ENCODE results near the gene PLEKHM3.

PLEKHM3 gene

DNA sequence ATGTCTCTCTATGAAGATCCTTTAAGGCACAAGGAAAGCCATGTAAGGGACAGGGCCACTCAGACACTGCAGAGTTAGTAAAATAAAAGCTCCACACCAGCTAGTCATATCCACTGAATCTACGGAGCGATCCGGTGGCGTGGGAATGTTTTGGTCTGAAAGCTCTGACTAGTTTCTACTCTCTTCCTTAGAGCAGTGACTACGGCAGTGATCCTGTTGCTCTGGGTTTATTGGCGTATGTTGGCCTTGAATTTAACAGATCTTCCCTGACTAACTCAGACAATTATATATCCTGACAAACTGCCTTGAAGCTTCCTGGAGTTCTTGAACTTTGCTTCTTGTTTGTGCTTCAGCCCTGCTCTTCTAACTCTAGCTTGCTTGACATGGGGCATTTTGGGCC, 140.3 kb downstream of the PLEKHM3 start:
- DNase-seq (ENCODE audit: low spot score): no peak

DNA sequence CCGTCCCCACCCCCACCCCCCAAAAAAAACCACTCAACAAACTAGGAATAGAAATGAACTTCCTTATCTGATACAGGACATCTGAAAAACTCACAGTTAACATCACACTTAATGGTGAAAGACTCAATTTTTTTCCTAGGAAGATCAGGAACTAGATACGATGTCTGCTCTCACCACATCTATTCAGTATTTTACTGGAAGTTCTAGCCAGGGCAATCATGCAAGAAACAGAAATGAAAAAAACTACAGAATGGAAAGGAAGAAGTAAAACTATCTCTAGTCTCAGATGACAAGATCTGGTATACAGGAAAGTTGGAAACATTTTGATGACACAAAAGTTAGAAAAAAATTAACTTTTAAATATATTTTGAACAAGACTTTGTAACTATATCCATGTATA, 141.2 kb downstream of the PLEKHM3 start:
- no peak for DNase-seq (ENCODE audit: low spot score)

DNA sequence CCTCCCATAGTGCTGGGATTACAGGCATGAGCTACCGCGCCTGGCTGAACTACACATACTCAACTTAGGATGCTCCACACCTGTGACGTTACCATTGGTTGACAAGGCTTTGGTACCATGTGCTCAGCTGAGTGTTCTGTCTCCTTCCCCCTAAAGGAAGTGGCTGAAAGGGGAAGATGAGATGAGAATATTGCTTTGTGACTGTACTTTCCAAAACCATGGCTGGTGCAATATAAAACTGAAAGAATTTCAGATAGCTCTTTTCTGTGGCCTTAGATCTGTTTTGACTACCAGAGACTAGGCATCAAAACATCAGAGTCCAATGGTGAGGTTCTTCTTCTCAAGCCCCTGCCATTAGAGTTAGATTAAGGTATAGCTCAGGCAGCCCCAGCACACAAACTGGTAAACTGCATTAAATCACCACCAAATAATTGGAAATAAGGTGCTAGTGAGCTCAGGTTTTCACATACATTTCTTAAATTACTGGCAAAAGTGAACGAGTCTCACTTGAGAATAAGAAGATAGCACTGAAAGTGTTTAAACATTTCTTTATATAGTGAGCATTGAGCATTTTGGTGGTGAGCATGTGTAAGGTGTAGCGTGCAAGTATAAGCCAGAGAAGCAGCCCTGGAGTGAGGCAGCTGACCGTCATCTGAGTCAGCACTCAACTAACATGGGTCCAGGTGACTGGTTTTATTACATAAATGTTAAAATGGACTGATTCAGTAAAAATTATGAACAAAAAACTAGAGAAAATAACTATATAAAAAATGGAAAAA, 142.1 kb downstream of the PLEKHM3 start:
- no peak for DNase-seq (ENCODE audit: low spot score)

DNA sequence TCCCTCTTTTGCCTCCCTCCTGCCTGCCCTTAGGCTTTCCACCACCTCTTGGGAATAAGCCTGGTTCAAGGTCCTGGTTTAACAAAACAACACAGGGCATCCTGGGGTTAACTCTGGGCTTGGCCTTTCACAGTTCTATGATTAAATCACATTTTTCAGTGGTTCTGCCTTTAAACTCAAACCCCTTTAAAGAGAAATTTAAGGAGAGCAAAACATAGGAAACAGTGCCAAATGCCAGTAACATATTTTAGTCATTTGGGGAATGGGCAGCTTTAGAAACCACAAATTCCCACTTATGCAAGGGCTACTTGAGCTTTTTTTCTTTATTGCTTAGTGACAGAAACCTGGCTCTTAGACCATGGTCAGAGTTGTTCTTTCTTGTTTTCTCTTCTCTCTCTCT, 143.4 kb downstream of the PLEKHM3 start:
- no peak for DNase-seq (ENCODE audit: low spot score)

DNA sequence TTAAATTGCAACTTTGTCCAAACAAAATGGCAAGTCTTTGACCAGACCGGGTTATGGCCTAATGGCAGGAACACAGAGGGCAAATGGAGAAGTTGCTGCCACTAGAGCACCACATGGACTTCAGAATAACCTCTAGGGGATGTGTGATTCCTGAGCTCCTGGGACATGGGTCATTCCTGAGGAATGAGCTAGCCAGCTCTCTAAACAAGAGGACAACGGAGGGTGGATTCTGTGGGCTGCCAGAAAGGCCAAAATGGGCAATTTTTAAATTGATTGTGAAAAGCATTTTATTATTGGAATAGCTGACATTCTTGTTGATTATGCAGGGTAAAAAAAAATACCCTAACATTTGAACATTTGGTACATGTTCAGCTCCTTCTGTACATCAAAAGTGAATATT, 145.8 kb downstream of the PLEKHM3 start:
- DNase-seq (ENCODE audit: low spot score): no peak

DNA sequence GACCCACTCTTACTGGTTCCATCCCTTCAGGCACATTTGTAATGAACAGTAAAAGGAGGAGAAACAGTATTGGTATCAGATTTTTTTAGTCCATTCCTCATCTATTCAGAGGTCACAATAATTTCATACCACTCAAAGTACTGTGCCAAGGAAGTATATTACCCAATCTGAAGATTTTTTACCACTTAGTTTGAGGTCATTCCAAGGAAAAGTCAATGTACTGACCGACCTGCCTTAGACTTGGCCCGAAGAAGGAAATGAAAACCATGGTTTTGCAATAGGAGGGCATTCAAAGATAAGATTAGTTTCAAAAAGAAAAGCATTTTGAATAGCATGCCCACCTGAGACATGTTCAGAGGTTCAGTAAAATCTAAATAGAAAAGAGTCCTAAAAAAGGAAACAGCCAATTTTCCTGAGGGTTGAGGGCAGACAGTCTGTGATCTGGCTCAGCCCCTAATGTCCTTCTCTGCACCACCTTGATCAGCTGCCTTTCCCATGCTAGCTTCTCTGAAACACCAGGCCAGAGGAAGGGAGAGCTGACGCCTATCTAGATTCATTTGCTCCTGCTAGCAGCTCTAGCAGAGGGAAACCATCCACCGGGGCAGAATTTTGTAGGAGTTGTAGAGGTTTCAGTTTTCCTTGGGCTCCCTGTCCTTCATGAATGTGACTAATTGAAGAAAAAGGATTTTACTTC, 148.3 kb downstream of the PLEKHM3 start:
- no peak for DNase-seq (ENCODE audit: low spot score)

DNA sequence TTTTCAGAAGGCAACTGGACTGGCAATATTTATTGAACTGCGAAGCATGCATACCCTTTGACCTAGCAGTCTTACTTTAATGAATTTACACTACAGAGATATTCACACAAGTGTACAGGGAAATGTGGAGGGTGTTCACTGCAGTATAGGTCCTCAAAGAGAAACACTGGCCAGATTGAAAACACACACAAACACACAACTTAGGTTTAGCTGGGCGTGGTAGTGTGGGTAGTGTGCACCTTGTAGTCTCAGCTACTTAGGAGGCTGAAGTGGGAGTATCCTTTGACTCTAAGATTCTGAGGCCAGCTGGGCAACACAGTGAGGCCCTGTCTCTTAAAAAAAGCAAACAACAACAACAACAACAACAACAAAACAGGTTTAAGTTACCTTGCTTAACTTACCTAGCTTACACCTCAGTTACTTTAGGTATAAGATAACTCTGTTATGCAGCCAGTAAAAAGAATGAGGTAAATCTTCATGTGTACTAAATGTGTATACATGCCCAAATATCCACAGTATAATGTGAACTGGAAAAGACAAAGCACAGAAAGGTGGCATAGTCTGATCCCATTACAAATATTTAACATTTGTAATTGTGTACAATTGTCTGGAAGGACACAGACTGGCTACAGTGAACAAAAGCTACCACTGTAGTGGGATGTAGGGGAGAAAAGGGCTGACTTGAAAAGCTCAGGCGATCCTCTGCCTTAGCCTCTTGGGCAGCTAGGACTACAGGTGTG, 149.7 kb downstream of the PLEKHM3 start:
- no peak for DNase-seq (ENCODE audit: low spot score)

DNA sequence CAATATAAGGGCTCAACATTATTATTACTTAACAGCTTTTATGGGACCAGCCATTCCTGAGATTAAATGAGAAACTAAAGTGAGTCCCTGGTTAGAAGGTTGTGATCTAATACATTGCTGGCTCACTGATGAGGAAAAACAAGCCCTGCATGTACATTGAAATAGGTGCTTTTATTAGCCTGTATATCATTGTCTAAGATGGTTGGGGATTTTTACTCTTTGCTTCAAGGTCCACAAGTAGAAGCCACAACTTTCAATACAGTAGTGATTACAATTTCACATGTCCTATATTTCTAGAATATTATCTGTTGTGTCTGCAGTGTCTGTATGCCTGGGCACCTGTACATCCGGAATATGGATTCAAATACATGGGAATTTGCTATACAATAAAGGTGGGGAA, 151.5 kb downstream of the PLEKHM3 start:
- DNase-seq (ENCODE audit: low spot score): no peak

DNA sequence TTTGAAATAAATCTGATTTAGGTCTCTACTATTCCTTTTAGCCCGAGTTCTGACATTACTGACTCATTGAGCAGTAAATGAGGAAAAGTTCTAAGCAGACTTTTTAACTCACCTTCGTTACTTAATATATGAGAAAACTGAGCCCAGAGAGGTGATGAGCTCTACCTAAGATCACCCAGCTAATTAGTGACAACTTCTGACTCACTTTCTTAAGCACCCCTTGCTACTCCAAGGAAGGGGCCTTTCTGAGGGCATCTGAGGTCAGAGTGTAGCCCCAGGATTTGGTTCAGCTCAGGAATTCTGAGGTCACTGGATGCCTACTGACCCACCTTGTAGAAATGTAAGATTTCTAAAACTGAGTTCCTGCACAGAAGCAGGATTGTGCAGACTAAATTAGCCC, 153.4 kb downstream of the PLEKHM3 start:
- DNase-seq (ENCODE audit: low spot score): no peak

DNA sequence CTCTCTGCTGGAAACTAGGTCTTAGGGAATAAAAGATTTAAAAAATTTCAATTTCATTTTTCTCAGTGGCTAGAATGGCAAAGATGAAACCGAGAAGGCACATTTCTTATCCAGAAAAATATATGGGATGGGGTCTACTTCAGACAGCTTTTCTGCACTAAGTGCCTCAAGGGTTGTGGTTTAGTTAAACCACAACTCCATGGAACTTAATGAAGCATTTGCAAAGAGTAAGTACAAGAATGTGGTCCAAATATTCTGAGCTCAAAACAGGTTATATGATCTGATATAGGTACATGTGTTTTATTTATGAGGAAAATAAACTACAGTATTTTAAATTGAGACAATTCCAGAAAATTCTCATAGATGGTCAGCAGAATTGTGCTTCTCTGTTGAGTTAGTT, 153.8 kb downstream of the PLEKHM3 start:
- no peak for DNase-seq (ENCODE audit: low spot score)

DNA sequence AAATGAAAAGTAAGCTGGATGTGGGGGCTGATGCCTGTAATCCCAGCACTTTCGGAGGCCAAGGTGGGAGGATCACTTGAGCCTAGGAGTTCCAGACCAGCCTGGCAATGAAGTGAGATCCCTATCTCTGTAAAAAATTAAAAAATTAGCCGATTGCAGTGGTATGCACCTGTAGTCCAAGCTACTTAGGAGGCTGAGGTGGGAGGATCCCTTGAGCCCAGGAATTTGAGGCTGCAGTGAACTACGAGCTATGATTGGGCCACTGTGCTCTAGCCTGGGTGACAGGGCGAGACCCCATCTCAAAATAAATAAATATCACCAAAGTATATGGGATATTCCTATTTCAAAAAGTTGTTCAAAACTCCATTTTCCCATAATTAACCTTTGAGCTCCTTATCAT, 154.5 kb downstream of the PLEKHM3 start:
- DNase-seq (ENCODE audit: low spot score): no peak

DNA sequence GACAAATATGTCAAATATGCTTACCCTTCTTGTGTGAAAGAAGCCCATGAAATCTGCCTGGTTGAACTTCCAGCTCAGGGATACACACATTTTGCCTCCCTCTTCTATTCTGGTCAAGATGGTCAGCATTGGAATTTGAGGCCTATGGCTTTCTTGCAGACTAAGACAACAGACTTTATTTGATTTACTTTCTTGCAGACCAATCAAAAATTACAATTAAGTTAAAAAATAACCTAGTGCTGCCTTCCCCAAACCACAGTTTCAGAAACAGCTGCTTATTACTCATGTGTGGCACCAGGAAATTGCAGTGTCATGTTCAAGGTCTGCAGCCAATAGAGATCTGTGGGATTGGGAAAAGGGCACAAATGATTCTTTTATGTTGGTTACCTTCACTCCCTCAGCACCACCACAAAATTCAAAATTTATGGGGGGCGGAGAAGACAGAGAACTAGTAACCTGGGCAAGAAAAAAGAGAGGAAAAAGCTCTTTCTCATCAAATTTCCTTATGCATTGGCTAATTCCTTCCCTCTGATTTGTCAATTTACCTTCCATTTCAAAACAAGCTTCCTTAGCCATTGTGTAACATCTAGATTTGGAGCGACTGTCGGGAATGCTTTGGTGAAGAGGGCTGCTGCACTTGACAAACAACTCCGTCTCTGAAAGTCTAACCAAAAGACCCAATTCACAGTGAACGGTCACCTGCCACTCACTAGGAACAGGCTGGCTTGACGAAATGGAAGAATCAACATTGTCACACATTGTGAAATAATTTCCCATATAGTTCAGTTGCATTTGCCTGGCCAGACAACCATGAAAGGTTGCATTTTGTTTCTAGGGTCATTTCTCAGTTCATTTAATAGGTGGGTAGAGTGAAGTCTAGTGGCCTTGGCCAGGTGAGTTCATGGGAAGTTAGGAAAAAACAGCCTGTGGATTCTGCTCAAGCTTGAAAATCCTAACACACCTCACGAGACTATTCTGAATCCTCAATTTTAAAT, 155.2 kb downstream of the PLEKHM3 start:
- no peak for DNase-seq (ENCODE audit: low spot score)

DNA sequence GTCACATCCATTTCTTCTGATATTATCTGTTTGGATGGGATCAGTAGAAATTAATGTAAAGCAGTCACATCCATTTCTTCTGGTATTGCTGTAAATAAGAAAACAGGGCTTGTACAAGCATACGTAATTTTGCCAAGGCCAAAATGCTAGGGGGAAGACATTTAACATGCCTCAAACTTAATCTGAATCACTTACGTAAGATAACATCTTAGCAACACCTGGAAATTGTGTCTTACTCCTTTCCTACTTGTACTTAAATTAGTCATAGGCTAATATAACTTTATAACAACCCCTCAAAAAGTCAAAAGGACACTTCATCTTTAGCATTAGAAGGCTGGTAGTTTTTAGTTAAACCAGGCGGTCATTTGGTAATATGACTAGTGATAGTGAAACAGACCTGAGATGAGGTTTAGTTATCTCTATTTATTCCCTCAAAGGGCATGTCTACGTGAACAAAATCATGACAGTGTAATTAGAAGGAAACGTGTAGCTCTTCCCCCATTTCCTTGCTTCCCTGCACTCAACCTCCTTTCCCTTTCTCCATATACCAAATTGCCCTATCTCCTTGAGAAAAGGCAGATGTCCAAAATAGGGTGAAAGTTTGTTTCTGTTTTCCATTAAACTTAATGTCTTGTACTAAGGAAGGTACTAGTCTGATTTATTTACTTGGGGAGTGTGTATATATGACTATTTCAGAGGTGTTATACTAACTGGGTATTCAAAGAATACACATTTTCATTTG, 156.3 kb downstream of the PLEKHM3 start:
- no peak for DNase-seq (ENCODE audit: low spot score)

DNA sequence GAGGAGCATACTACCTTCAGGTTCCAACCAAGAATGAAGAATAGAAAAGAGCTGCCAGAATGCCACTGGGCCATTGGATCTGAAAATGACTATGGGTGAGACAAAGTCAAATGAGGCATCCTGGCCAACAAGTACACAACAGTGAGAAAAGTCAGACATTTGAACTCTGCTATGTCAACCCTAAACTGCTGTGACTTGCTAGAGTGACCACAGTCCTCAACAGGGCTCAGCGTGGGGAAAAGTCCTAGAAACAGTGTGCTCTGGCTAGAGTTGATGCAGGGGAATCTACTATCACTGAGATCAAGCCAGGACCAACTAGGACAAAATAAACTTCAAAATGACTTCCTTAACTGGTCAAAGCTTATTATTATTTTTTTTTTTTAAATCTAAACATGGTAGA, 157.4 kb downstream of the PLEKHM3 start:
- DNase-seq (ENCODE audit: low spot score): no peak

DNA sequence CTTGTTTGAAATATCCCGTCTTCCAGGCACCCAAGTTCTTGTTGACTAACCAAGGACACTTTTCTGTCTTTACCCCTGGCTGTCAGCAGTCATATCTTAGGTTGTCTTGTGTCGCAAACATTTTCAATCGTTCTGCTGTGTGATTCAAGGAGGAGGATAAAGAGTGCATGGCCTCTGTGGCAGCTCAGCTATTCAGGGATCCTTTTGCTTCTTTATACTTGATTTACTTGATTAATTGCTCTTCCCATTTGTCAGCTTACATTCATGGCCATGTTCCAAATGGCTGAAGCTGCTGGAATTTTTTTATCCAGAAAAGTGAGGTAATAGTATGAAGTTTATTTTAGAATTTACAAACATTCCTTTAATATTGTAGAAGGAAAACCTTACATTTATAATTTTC, 158.3 kb downstream of the PLEKHM3 start:
- DNase-seq (ENCODE audit: low spot score): no peak

DNA sequence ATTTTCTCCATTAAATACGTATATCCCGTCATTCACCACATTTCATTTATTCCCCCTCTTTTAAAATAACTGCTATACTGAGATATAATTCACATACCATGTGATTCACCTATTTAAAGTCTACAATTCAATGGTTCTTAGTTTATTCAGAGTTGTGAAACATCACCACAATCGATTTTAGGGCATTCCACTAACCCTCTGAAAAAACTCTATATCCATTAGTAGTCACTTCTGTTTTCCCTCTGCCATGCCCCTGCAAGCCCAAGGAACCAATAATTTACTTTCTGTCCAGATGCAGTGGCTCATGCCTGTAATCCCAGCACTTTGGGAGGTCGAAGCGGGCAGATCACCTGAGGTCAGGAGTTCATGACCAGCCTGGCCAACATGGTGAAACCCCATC, 160.1 kb downstream of the PLEKHM3 start:
- no peak for DNase-seq (ENCODE audit: low spot score)

DNA sequence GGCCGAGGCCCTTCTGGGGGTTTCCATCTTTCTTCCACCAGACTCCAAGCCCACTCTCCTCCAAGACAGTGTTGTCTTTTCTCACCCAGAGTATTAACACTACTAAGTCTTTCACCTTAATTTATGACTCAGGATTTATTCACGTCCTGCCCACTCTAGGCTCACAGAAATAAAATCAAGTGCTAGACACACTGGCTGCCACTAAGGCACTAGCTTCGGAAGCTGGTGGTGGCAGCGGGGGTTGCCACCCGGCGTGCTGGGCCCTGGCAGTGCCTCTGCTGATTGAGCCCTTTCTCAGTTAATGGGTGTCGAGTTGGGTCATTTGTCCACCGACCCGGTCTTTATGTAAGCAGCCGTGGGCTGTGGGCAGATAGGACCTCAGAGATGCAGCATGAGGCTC, 162.0 kb downstream of the PLEKHM3 start:
- no peak for DNase-seq (ENCODE audit: low spot score)

DNA sequence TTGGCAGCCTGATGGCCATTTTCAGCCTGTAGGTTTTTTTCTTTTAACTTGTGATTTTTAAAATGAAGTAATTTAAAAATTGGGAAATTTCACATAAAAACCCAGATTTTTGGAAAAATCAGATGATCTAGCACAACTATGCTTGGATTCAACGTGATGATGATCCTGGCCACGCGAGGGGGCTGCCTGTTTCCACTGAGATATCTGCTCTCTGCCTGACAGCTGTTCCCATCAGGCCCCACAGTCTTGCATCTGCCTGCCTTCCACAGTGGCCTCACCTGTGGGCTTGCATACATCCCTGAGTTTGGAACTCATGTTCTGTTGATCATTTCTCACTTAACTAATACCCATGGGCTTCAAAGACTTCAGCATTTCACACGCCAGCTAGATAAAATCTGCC, 163.5 kb downstream of the PLEKHM3 start:
- DNase-seq (ENCODE audit: low spot score): no peak

DNA sequence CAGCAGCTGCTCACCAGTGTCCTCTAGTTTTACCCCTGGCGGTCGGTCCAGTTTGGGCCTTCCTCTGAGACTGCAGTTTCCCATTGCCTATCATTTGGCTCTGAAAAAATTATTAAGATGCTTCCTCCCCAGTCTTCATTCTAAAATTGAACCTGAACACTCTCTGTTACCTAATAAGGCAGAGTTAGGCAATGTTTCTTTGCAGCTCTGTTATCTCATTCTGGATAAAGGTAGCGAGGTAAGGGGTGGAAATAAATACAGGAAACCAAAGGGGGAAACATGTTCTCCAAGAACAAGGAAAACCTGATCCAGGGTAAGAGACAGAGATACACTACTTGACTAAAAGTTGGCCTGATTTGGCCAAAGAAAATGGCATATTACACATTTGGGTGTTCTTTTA, 164.6 kb downstream of the PLEKHM3 start:
- DNase-seq (ENCODE audit: low spot score): no peak

DNA sequence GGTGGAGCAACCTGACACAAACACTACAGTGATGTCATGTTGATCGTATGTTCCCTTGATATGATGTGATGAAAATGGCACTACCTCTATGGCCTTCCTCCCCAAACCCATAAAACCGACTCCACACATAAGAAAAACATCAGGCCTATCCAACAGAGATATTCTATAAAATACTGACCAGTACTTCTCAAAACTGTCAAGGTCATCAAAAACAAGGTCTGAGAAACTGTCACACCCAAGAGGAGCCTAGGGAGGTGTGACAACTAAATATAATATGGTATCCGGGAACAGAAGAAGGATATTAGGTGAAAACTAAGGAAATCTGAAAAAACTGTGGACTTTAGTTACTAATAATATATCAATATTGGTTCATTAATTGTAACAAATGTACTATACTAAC, 169.7 kb downstream of the PLEKHM3 start:
- no peak for DNase-seq (ENCODE audit: low spot score)
